ENCODE data around the gene GRIK2.
"Not testable (repeated sequence)": the region's sequence is repeated elsewhere in the genome, so short reads cannot be mapped to it uniquely, and the experiment has no call there.

GRIK2 gene

GRCh38 chr6:101614774-101615173 lies 221.3 kb downstream of the GRIK2 start:
- TF ChIP-seq CTCF (conservative IDR thresholded peaks at IDR 0.05), result no peak
- no peak overlapping the region for H3K27ac ChIP-seq

GRCh38 chr6:101626269-101626668 lies 232.8 kb downstream of the GRIK2 start:
- TF ChIP-seq CTCF (conservative IDR thresholded peaks at IDR 0.05), result no peak
- H3K27ac ChIP-seq, result no peak overlapping the region

- TF ChIP-seq CTCF (conservative IDR thresholded peaks at IDR 0.05), result no peak
- no peak overlapping the region for H3K27ac ChIP-seq
These were observed 237.4 kb downstream of the GRIK2 start for GRCh38 chr6:101630941-101631340.

DNA sequence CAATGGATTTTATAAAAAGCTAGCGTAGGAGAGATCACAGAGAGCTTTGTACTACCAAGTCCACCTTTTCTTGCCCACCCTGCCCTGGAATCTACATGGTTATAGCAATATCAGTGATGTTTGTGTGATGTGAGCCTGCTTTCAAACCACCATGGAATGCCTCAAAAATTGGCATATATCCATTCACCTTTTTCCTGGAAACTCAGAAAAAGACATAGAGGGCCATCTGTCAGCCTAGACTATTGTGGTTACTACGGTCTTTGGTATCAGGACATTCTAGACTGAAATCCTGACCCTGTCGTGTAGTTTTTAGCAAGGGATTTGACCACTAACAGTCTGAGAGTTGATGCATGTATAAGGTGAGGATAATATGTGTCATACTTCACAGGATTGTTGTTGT lies 239.6 kb downstream of the GRIK2 start:
- H3K27ac ChIP-seq, result no peak overlapping the region
- no peak for TF ChIP-seq CTCF (conservative IDR thresholded peaks at IDR 0.05)

DNA sequence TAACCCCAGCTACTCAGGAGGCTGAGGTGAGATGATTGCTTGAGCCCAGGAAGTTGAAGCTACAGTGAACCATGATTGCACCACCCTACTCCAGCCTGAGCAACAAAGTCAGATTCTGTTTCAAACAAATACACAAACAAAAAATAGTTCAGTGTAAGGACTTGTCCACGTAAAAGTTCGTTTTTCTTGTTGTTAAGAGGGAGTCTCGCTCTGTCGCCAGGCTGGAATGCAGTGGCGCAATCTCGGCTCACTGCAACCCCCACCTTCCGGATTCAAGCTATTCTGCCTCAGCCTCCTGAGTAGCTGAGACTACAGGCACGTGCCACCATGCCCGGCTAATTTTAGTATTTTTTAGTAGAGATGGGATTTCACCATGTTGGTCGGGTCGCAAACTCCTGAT lies 245.4 kb downstream of the GRIK2 start:
- H3K27ac ChIP-seq, result not testable (repeated sequence)

DNA sequence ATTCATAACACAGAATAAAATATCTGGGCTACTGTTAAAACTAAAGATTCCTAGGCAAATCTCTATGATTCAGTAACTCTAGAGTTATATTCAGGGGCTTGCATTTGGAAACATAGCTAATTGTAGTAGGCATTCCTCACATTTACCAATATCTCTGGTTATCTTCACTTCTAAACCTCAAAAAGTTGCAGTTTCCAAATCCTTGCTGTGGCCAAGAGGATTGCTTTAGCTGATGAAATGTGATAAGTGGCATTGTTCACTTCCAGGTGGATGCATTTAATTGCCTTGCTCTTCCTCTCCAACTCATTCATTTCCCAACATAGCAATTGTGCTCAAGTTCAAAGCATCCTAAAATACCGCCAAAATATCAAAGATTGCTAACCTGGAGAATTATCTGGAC lies 246.6 kb downstream of the GRIK2 start:
- TF ChIP-seq CTCF (conservative IDR thresholded peaks at IDR 0.05), result no peak

GRCh38 chr6:101645770-101646169 lies 252.3 kb downstream of the GRIK2 start:
- no peak overlapping the region for H3K27ac ChIP-seq
- TF ChIP-seq CTCF (conservative IDR thresholded peaks at IDR 0.05), result no peak

More for the DNA sequence above, 246.6 kb downstream of the GRIK2 start:
- no peak overlapping the region for H3K27ac ChIP-seq

GRCh38 chr6:101650402-101651100 lies 257.0 kb downstream of the GRIK2 start:
- TF ChIP-seq CTCF (conservative IDR thresholded peaks at IDR 0.05), result no peak
- no peak overlapping the region for H3K27ac ChIP-seq
